ENCODE measurements around the gene TEKT5. TPM values are rescaled to one million over a fixed set of nuclear protein-coding genes. Genes with fewer than 3 reads are reported as not detected.
"Not testable (repeated sequence)": the region's sequence is repeated elsewhere in the genome, so short reads cannot be mapped to it uniquely, and the experiment has no call there.

Gene TEKT5
- total and polyA plus RNA-seq, 2 donors (not counting 1 experiment from before 2014, with no cell fraction given), result 0.06 TPM; not detected in 1

GRCh38 chr16:10741844-10742243 is 47.1 kb upstream of the TEKT5 start:
- Histone ChIP-seq H3K36me3 (ENCODE audit: control insufficient read depth, insufficient read depth, low read length) (no peaks in the 10 kb centered on the region), H2AFZ (ENCODE audit: low read length) (no peak overlapping the region), H3K27ac (ENCODE audit: insufficient read depth, low read length) (no peak overlapping the region), H3K9me3 (ENCODE audit: control insufficient read depth, insufficient read depth, low read depth, low read length) (no peaks in the 10 kb centered on the region), H3K4me1 (ENCODE audit: control insufficient read depth, extremely low read depth, insufficient read depth, low read length) (peaks cover 13% of the 10 kb centered on the region), H3K79me2 (ENCODE audit: control insufficient read depth, insufficient read depth, low read length) (no peaks in the 10 kb centered on the region), H3K9ac (ENCODE audit: insufficient read depth, low read length) (no peak overlapping the region), H3K4me3 (replicated peaks in 1 of 4; ENCODE audit: control extremely low read depth in 1 of 4, insufficient read depth in 1 of 4, low read depth in 3 of 4, low read length in 4 of 4) (no peak overlapping the region), H4K20me1 (ENCODE audit: control insufficient read depth, extremely low read depth, insufficient read depth, low read length) (no peaks in the 10 kb centered on the region), H3K4me2 (ENCODE audit: extremely low read depth, insufficient read depth, low read length) (no peak overlapping the region), H3K27me3 (ENCODE audit: control insufficient read depth, insufficient read depth, low read length) (no peaks in the 10 kb centered on the region)
- TF ChIP-seq CTCF (conservative IDR thresholded peaks at IDR 0.05 in 1 of 2, IDR thresholded peaks at IDR 0.05 in 1 of 2; ENCODE audit: low read depth in 1 of 2, low read length in 2 of 2) (no peak), EZH2 (IDR thresholded peaks at IDR 0.05; ENCODE audit: low read length, missing control alignments) (no peak)
- peak; percentile 13 to 30 for DNase-seq (ENCODE audit: low read depth in 2 of 2)

- H3K27ac ChIP-seq (ENCODE audit: insufficient read depth, low read length); H2AFZ ChIP-seq (ENCODE audit: low read length); H3K27me3 ChIP-seq (ENCODE audit: control insufficient read depth, insufficient read depth, low read length); H3K9ac ChIP-seq (ENCODE audit: insufficient read depth, low read length); H3K79me2 ChIP-seq (ENCODE audit: control insufficient read depth, insufficient read depth, low read length); DNase-seq (ENCODE audit: low read depth in 2 of 2); H3K9me3 ChIP-seq (ENCODE audit: control insufficient read depth, insufficient read depth, low read depth, low read length); H4K20me1 ChIP-seq (ENCODE audit: control insufficient read depth, extremely low read depth, insufficient read depth, low read length); H3K4me3 ChIP-seq (replicated peaks in 1 of 4; ENCODE audit: control extremely low read depth in 1 of 4, insufficient read depth in 1 of 4, low read depth in 3 of 4, low read length in 4 of 4); H3K4me2 ChIP-seq (ENCODE audit: extremely low read depth, insufficient read depth, low read length); H3K36me3 ChIP-seq (ENCODE audit: control insufficient read depth, insufficient read depth, low read length): not testable (repeated sequence)
- peaks cover 13% of the 10 kb centered on the region for H3K4me1 ChIP-seq (ENCODE audit: control insufficient read depth, extremely low read depth, insufficient read depth, low read length)
Observed at GRCh38 chr16:10741249-10741648, 46.5 kb upstream of the TEKT5 start.

- no peaks in the 10 kb centered on the region for H3K27me3 ChIP-seq (ENCODE audit: control insufficient read depth, insufficient read depth, low read length)
- H3K79me2 ChIP-seq (ENCODE audit: control insufficient read depth, insufficient read depth, low read length), result no peaks in the 10 kb centered on the region
- no peaks in the 10 kb centered on the region for H4K20me1 ChIP-seq (ENCODE audit: control insufficient read depth, extremely low read depth, insufficient read depth, low read length)
- H3K36me3 ChIP-seq (ENCODE audit: control insufficient read depth, insufficient read depth, low read length), result no peaks in the 10 kb centered on the region
- no peak for DNase-seq (ENCODE audit: low read depth in 2 of 2)
- no peak overlapping the region for H2AFZ ChIP-seq (ENCODE audit: low read length)
- H3K9ac ChIP-seq (ENCODE audit: insufficient read depth, low read length), result no peak overlapping the region
- H3K9me3 ChIP-seq (ENCODE audit: control insufficient read depth, insufficient read depth, low read depth, low read length), result no peaks in the 10 kb centered on the region
- TF ChIP-seq CTCF (conservative IDR thresholded peaks at IDR 0.05 in 1 of 2, IDR thresholded peaks at IDR 0.05 in 1 of 2; ENCODE audit: low read depth in 1 of 2, low read length in 2 of 2) (no peak), EZH2 (IDR thresholded peaks at IDR 0.05; ENCODE audit: low read length, missing control alignments) (no peak)
- H3K27ac ChIP-seq (ENCODE audit: insufficient read depth, low read length), result no peak overlapping the region
- no peak overlapping the region for H3K4me3 ChIP-seq (replicated peaks in 1 of 4; ENCODE audit: control extremely low read depth in 1 of 4, insufficient read depth in 1 of 4, low read depth in 3 of 4, low read length in 4 of 4)
- H3K4me2 ChIP-seq (ENCODE audit: extremely low read depth, insufficient read depth, low read length), result no peak overlapping the region
- peaks cover 13% of the 10 kb centered on the region for H3K4me1 ChIP-seq (ENCODE audit: control insufficient read depth, extremely low read depth, insufficient read depth, low read length)
Observed at GRCh38 chr16:10740845-10741208, 46.1 kb upstream of the TEKT5 start.

Measured in fibroblast of lung (primary cell).